GM12878 (cell line): Measurements from ENCODE around the gene KIRREL1. TPM values are rescaled to one million over a fixed set of nuclear protein-coding genes. Genes with fewer than 3 reads are reported as not detected.

Experiments
- ATAC-seq: fragments of 200-7000 bp; cut with Tn5 transposase; 3 replicates; pipeline ENCODE4 v1.9.1; 2020; ENCODE audit warnings: mild to moderate bottlenecking, moderate library complexity
- BruUV-seq: library from RNA; stranded (reverse); fragments of 400-500 nt; replicated peaks from 2 replicates; lab custom pipeline; 2021; lab: Mats Ljungman, UMichigan
- CTCF ChIA-PET: fragments of 300-600 bp; sonication (Branson Sonifier 250); formaldehyde crosslinking; extraction: SDS; loops from one replicate; lab custom pipeline; 2021; ENCODE audit warnings: inconsistent platforms; lab: Yijun Ruan, JAX
- POLR2A ChIA-PET: fragments of 350-600 bp; formaldehyde crosslinking; extraction: SDS; loops from one replicate; lab custom pipeline; 2021; ENCODE audit warnings: inconsistent platforms; lab: Charles Lee
- RAD21 ChIA-PET: fragments of 300-600 bp; sonication (Branson Sonifier 250); formaldehyde crosslinking; loops from one replicate; lab custom pipeline; 2023; ENCODE audit warnings: antibody characterized with exemption; ENCODE audit not compliant: unreplicated experiment; lab: Charles Lee
- SMC1A ChIA-PET: fragments of 300-600 bp; sonication (Branson Sonifier 250); formaldehyde crosslinking; loops from one replicate; lab custom pipeline; 2023; ENCODE audit not compliant: unreplicated experiment, uncharacterized antibody; lab: Charles Lee
- DNase-seq: peaks from one replicate; pipeline ENCODE4 v3.0.0-alpha.2; 2011; ENCODE audit warnings: low read depth, low spot score
- FAIRE-seq: peaks from 3 replicates; lab custom pipeline; 2011; peaks lifted over from hg19 to GRCh38; lab: Jason Lieb, UNC
- H2AFZ ChIP-seq: 2 replicates; pipeline ENCODE4 v1.6.0; 2011; ENCODE audit warnings: low read depth, low read length, control low read depth; ENCODE audit not compliant: control insufficient read depth
- H3K27ac ChIP-seq: 2 replicates; pipeline ENCODE4 v1.5.1; 2011; ENCODE audit warnings: control low read depth; ENCODE audit not compliant: control insufficient read depth, insufficient read depth
- H3K27me3 ChIP-seq, 2 experiments: replicated peaks in 1 of 2; 2 replicates each; pipeline versions ENCODE4 v1.6.0 to v1.6.1; 2011; ENCODE audit warnings: low read length in 1 of 2; ENCODE audit not compliant: control insufficient read depth in 2 of 2, insufficient read depth in 2 of 2
- H3K36me3 ChIP-seq, 2 experiments: 2 replicates each; pipeline ENCODE4 v1.5.1; 2011; ENCODE audit warnings: low read length in 1 of 2; ENCODE audit not compliant: control insufficient read depth in 2 of 2, insufficient read depth in 2 of 2
- H3K4me1 ChIP-seq: 2 replicates; pipeline ENCODE4 v1.6.1; 2011; ENCODE audit warnings: mild to moderate bottlenecking, low read length, moderate library complexity, mixed read lengths; ENCODE audit not compliant: control insufficient read depth, insufficient read depth
- H3K4me2 ChIP-seq: 2 replicates; pipeline ENCODE4 v1.6.0; 2011; ENCODE audit warnings: control low read depth; ENCODE audit not compliant: control insufficient read depth, insufficient read depth
- H3K4me3 ChIP-seq: fragments of 200-600 bp; sonication (generic); 2 replicates; pipeline ENCODE4 v1.5.1; 2016
- H3K79me2 ChIP-seq: 2 replicates; pipeline ENCODE4 v1.6.0; 2011; ENCODE audit warnings: low read length; ENCODE audit not compliant: control insufficient read depth, insufficient read depth
- H3K9ac ChIP-seq: 2 replicates; pipeline ENCODE4 v1.8.0; 2011; ENCODE audit warnings: low read length, control low read depth, mixed read lengths; ENCODE audit not compliant: control insufficient read depth, insufficient read depth
- H3K9me3 ChIP-seq: replicated peaks from 3 replicates; pipeline ENCODE4 v1.5.1; 2011; ENCODE audit warnings: mild to moderate bottlenecking, low read length; ENCODE audit not compliant: control insufficient read depth, insufficient read depth
- H4K20me1 ChIP-seq: 2 replicates; pipeline ENCODE4 v1.6.0; 2011; ENCODE audit not compliant: control insufficient read depth, insufficient read depth
- CHD4 ChIP-seq: fragments of 200-600 bp; sonication (generic); IDR thresholded peaks from 2 replicates; pipeline ENCODE4 v1.6.1; 2016; ENCODE audit warnings: mild to moderate bottlenecking
- MEF2A ChIP-seq: IDR thresholded peaks from 2 replicates; pipeline ENCODE4 v1.6.1; 2011; ENCODE audit warnings: low read depth, mild to moderate bottlenecking, low read length, moderate library complexity; ENCODE audit not compliant: insufficient read depth
- SPI1 ChIP-seq: IDR thresholded peaks from 2 replicates; pipeline ENCODE4 v1.6.1; 2011; ENCODE audit warnings: low read depth, mild to moderate bottlenecking, low read length, moderate library complexity, borderline replicate concordance; ENCODE audit not compliant: insufficient read depth
- WGBS: methylation state at CpG from one replicate; pipeline ENCODE4 v1.1.6; 2016; ENCODE audit warnings: low lambda C conversion rate; ENCODE audit not compliant: insufficient replicate concordance, insufficient coverage; ENCODE audit errors: missing lambda C conversion rate; 5-methylcytosine and 5-hydroxymethylcytosine counted together
- in situ Hi-C: fragments of 300-500 bp; cut with MboI; formaldehyde crosslinking; loops from 9 replicates; pipeline ENCODE4 v1.14.3; 2018; ENCODE audit warnings: mixed read lengths
- intact Hi-C: fragments of 100-400 bp; cut with micrococcal nuclease; formaldehyde crosslinking; loops from one replicate; pipeline ENCODE4 v1.14.2; 2022; ENCODE audit not compliant: unreplicated experiment
- polyA plus RNA-seq, 11 experiments: library from polyadenylated mRNA; depleted of rRNA in 4 of 11; unstranded in 6 of 11; stranded (reverse) in 5 of 11; fragments of >200 nt; fragmentation: Nextera tagmentation in 4 of 11; fragmentation: Illumina TruSeq in 1 of 11; extraction: Ambion mirVana in 4 of 11; extraction: Trizol in 1 of 11; gene quantifications; 1 replicate in 1 of 11; 2 replicates in 10 of 11; pipeline versions ENCODE4 v1.2.1 to v1.2.3, GENCODE V29; 2011 to 2016; ENCODE audit warnings: inconsistent platforms in 2 of 11, missing spikeins in 2 of 11, low read depth in 1 of 11
- total RNA-seq, 4 experiments: library from RNA; depleted of rRNA in 3 of 4; stranded (reverse); fragments of >200 nt in 3 of 4; fragmentation: Illumina TruSeq in 1 of 4; extraction: Trizol in 1 of 4; gene quantifications; 2 replicates each; pipeline versions ENCODE4 v1.2.1 to v1.2.3, GENCODE V29; 2013 to 2021

KIRREL1 gene
- total and polyA plus RNA-seq, 10 of the 15 experiments (the other 5 are each of a cell fraction or from before 2014, with no cell fraction given) = 0.15 TPM; not detected in 9

- Histone ChIP-seq H3K79me2 (no peaks in the 10 kb centered on the region), H3K4me2 (no peak overlapping the region), H3K27me3 (peaks cover 0 to 4% of the 10 kb centered on the region in 2 experiments; a peak in 2 of 4 replicates), H3K27ac (no peak overlapping the region), H2AFZ (no peak overlapping the region), H3K9ac (no peak overlapping the region), H3K4me1 (peaks cover 3% of the 10 kb centered on the region; the same call in 1 of the 2 replicates), H4K20me1 (no peaks in the 10 kb centered on the region), H3K36me3 (no peaks in the 10 kb centered on the region), H3K4me3 (no peak overlapping the region), H3K9me3 (no peaks in the 10 kb centered on the region)
- in situ Hi-C loops = loop anchor here (5.0 kb wide), 1 partner anchor 367 kb away; no protein-coding TSS in a partner anchor
- FAIRE-seq (no peak), ATAC-seq (no peak), DNase-seq (no peak)
- no TSS peak for BruUV-seq
- TF ChIP-seq CHD4 (no peak), MEF2A (0 out of 2 replicates have a peak, but pooled peaks have one; percentile 27), SPI1 (peak; percentile 54; the same call in 1 of the 2 replicates)
- ChIA-PET CTCF (interaction anchor here (1.8 kb wide), 1 partner anchor 254 kb away, joined by 7 read pairs; no protein-coding TSS in a partner anchor), POLR2A (no interaction called here), SMC1A (interaction anchor here (0.6 kb wide), 1 partner anchor 365 kb away, joined by 3 read pairs; no protein-coding TSS in a partner anchor), RAD21 (no interaction called here)
- WGBS = 59% methylated on average over 5 of the region's 5 CpGs
- intact Hi-C loops = loop anchor here (5.0 kb wide), 2 partner anchors 172 to 362 kb away; no protein-coding TSS in a partner anchor
Observed at GRCh38 chr1:157944663-157945280, 48.7 kb upstream of the KIRREL1 start.
